ENCODE data around the gene TEAD1.

Gene TEAD1

DNA sequence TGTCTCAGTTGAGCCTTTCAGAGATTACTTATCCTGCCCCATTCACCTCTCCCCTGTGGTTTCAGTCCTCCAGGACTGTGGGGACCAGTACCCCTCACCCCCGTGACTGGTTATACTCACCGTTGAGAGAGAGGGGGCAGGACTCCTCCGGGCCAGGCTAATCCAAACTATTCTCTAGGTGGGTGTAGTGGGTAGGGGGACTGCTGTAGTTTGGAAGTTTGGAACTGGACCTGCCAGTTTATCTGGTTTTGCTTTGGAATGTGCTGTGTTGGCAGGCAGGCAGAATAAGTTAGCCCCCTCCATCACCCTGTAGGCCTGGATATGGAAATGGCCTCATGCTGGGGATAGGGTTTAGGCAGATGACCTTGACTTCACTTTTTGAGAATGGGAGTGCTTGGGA, 13.5 kb downstream of the TEAD1 start:
- no peak for ATAC-seq
- H3K4me3 Mint-ChIP-seq, result no peak overlapping the region
- no peaks in the 10 kb centered on the region for H3K4me1 Mint-ChIP-seq
- peaks cover 32% of the 10 kb centered on the region for H3K27me3 Mint-ChIP-seq
- H3K9me3 Mint-ChIP-seq, result peaks cover 3% of the 10 kb centered on the region
- H3K27ac Mint-ChIP-seq, result no peak overlapping the region
- H3K36me3 Mint-ChIP-seq, result no peaks in the 10 kb centered on the region

DNA sequence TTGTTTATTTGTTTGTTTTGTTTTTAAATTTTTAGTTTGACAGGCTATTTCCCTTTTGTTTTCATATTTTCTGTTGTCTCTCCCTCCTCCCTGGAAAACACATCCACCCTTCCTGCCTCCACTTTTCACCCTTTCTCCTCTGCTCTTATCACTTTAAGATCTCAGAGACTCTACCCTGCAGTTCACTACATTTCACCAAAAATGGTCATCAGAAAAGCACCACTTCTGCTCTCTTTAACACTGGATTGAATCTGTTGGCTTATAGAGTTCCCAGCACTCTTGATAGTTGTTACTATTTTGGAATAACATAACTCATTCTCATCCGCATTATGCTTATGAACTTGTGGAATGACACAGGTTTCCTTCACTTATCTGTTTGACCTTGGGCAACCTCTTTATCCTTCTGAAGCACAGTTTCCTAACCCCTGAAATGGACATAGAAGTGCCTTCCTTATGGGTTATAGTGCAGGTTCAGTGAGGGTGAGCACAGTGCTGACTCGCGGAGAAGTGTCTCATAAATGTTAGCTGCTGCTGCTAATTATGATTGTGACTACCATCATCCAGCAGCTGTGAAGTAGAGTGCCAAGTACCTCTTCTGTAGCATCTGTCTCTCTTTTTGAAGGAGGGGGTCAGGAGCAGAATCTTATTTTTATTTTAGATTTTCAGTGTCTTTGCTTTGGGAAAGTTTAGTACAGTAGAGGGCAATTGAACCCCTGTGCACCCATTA, 15.0 kb downstream of the TEAD1 start:
- H3K4me1 Mint-ChIP-seq, result no peaks in the 10 kb centered on the region
- H3K4me3 Mint-ChIP-seq, result no peak overlapping the region
- H3K27ac Mint-ChIP-seq, result no peak overlapping the region
- peaks cover 29% of the 10 kb centered on the region for H3K27me3 Mint-ChIP-seq
- no peaks in the 10 kb centered on the region for H3K36me3 Mint-ChIP-seq
- no peaks in the 10 kb centered on the region for H3K9me3 Mint-ChIP-seq
- ATAC-seq, result no peak

DNA sequence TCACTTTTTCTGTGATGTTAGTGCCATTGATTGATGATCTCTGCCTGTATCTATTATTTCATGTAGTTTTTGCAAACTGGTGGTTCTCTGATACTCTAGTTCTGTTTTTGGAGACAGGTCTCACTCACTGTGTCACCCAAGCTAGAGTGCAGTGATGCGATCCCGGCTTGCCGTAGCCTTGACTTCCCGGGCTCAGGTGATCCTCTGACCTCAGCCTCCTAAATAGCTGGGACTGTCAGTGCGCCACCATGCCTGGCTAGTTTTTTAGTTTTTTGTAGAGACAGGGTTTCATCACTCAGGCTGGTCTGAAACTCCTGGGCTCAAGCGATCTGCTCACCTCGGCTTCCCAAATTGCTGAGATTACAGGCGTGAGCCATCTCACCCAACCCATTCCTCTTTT, 16.4 kb downstream of the TEAD1 start:
- H3K27ac Mint-ChIP-seq, result no peak overlapping the region
- H3K36me3 Mint-ChIP-seq, result no peaks in the 10 kb centered on the region
- no peaks in the 10 kb centered on the region for H3K9me3 Mint-ChIP-seq
- no peak overlapping the region for H3K4me3 Mint-ChIP-seq
- H3K4me1 Mint-ChIP-seq, result no peaks in the 10 kb centered on the region
- no peak for ATAC-seq
- H3K27me3 Mint-ChIP-seq, result peaks cover 35% of the 10 kb centered on the region

DNA sequence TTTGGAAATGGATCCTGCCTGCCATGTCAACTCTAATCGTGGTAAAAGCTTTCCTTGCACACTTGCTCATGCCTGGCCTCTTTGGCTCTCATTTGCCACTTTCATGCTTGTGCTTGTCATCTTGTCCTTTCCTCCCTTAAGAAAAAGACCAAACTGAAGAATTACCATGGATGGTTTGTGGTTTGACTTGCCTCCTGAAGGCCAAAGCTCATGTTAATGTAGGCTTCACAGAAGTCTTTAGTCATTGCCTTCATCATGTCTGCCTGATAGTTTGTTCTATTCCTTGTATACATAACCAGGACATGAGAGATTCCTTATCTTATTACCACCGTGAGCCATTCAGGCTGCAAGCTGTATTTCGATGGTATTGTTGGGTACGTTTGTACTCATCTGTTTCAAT, 17.3 kb downstream of the TEAD1 start:
- Mint-ChIP-seq H3K27me3 (peaks cover 43% of the 10 kb centered on the region), H3K9me3 (no peaks in the 10 kb centered on the region), H3K27ac (no peak overlapping the region), H3K4me1 (no peaks in the 10 kb centered on the region), H3K4me3 (no peak overlapping the region), H3K36me3 (no peaks in the 10 kb centered on the region)
- no peak for ATAC-seq

DNA sequence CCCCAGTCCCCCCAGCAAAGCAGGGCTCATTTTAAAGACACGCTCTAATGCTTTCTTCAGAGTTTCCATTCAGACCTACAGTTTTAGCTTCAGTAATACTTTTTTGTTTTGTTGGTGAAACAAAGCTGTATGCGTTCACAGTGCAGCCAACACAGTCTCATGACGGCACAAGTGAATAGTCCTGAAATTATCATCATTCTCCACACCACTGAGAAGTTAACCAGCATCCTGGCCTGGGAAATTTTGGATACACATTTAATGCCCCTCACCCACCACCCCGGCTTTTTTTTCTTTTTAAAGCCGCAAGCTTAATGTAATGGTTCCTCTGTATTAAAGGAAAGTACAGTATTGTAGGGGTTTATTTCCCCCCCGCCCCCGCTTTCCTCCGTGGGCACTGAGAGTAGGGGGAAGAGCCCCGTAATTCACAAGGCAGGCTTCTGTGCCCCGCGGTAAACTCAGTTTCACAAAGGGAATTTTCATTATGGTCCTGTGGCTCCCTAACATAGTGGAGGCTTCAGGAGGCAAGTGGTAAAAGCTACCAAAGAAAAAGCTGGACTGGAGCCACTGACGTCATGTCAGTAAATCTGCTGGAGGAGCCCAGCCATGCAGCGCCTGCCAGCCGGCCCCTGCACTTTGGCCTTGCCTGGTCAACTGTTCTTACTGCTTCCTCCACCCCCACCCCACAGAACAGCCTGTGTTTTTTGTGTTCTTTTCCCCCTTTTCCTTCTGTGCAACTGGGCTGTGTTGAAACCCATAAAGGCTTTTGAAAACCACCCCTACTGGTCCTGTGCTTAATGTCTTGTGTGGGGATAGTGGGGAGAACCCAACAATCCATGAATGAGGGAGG, 18.2 kb downstream of the TEAD1 start:
- Mint-ChIP-seq H3K27ac (no peak overlapping the region), H3K36me3 (no peaks in the 10 kb centered on the region), H3K4me1 (no peaks in the 10 kb centered on the region), H3K27me3 (peaks cover 53% of the 10 kb centered on the region), H3K4me3 (no peak overlapping the region), H3K9me3 (no peaks in the 10 kb centered on the region)
- ATAC-seq, result no peak

DNA sequence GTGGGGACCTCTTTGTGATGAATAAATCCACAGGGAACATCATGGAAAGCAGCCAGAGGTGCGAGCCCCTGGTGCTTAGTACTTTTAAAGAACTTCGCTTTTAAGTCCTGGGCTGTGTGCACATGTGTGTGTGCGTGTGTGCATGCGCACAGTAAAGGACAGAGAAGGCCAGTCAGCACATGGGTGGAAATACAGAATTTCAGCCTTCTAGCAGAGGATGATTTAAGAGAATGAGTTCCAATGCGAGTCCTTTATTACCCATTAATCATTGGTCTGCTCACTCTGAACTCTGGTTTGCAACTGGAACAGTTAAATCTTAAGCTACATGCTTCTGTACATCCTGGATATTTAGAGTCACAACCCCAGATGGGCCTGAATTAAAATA, 18.9 kb downstream of the TEAD1 start:
- Mint-ChIP-seq H3K4me3 (no peak overlapping the region), H3K9me3 (no peaks in the 10 kb centered on the region), H3K36me3 (no peaks in the 10 kb centered on the region), H3K27ac (no peak overlapping the region), H3K4me1 (no peaks in the 10 kb centered on the region), H3K27me3 (peaks cover 59% of the 10 kb centered on the region)
- no peak for ATAC-seq

DNA sequence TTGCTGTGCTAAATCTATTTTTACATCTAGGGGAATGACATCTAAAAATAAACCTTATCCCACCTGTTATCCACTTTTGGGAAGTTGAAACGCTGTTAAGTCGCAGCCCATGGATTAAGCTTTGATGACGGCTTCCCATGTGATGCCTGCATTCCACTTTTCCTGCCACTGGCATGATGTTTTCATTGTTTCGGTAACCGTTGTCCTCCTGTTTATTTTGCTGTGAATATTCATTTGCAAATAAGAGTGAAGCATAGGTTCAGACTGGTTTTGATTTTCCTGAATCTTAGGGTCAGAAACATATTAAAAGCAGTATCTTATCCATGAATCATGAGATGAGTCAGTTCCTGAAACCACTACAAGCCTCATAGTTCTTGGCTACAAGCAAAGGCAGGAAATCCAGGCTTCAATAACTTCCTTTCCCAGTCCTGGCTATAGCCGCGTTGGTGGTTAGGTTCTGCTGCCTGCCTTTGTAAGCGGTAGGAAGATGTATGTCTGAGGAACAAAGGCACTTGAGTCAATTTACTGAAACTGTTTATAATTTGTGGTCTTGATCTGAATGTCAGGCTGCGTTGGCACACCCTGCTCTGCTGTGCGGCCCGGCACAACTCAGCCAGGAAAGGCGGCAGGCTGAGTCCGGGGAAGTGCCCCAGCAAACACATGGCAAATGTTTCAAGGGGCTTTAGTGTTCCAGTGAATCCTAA, 19.4 kb downstream of the TEAD1 start:
- Mint-ChIP-seq H3K4me1 (no peaks in the 10 kb centered on the region), H3K9me3 (no peaks in the 10 kb centered on the region), H3K36me3 (no peaks in the 10 kb centered on the region), H3K27ac (no peak overlapping the region), H3K4me3 (no peak overlapping the region), H3K27me3 (peaks cover 61% of the 10 kb centered on the region)
- ATAC-seq, result no peak

DNA sequence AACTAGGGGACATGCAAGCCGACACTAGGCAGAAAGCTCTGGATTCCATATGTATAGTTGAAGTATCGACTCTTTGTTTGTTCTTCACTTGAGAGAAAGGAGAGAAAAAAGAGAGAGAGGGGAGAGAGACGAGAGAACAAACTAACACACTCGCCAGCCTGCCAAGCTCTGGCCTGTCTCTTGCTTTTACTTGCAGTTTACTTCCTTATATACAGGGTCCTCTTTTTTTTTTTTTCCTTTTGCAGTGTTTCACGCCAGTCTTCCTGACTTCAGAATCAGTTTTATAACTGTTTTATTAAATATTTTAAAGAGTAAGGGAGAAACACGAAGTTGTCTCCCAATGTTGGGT, 19.9 kb downstream of the TEAD1 start:
- peaks cover 55% of the 10 kb centered on the region for H3K27me3 Mint-ChIP-seq
- H3K4me3 Mint-ChIP-seq, result no peak overlapping the region
- no peaks in the 10 kb centered on the region for H3K9me3 Mint-ChIP-seq
- H3K4me1 Mint-ChIP-seq, result no peaks in the 10 kb centered on the region
- no peak overlapping the region for H3K27ac Mint-ChIP-seq
- H3K36me3 Mint-ChIP-seq, result no peaks in the 10 kb centered on the region
- no peak for ATAC-seq

DNA sequence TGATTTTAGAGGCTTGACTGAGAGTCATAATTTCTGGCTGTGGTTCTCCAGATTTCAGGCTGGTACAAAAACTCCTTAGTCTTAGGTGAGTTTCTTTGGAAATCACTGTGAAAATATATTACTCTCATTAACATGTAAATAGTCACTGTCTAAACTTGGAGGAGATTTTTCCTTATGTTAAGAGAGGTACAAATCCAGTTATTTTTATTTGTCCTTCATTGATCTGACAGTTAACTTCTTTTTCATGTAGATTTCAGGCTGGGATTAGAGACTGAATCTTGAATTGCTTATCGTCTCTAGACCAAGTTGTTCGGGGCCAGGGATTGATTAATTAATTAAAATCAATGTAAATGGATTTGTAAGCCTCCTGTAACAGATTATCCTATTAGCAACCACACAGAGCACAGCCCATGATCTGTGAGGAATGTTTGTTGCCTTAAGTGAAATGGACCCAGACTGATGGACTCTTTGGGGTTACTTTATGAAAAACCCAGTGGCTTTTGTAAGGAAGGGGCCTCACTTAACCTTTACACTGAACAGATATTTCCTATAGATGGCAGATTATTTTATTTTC, 21.1 kb downstream of the TEAD1 start:
- no peaks in the 10 kb centered on the region for H3K9me3 Mint-ChIP-seq
- ATAC-seq, result no peak
- peaks cover 52% of the 10 kb centered on the region for H3K27me3 Mint-ChIP-seq
- no peaks in the 10 kb centered on the region for H3K36me3 Mint-ChIP-seq
- no peak overlapping the region for H3K4me3 Mint-ChIP-seq
- H3K4me1 Mint-ChIP-seq, result no peaks in the 10 kb centered on the region
- H3K27ac Mint-ChIP-seq, result no peak overlapping the region

DNA sequence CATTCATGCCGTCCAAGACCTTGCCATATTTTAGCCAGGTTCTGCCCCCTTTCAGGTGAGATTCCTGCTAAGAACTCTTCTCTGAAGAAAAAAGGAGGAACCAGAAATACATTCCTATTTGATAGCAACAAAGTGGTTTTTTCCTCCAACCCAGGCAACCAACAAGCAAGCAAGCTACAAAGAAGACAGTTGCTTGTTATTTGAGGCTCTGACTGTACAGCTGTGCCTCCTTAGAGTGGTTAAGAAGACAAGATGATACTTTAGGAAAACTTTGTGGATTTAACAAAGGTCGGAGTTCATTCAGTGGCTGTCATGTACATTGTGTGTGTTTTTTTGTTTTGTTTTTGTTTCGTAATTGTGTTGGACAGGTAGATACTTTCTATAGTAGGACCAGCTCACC, 21.7 kb downstream of the TEAD1 start:
- H3K36me3 Mint-ChIP-seq, result no peaks in the 10 kb centered on the region
- no peaks in the 10 kb centered on the region for H3K9me3 Mint-ChIP-seq
- H3K4me3 Mint-ChIP-seq, result no peak overlapping the region
- no peaks in the 10 kb centered on the region for H3K4me1 Mint-ChIP-seq
- H3K27me3 Mint-ChIP-seq, result peaks cover 52% of the 10 kb centered on the region
- no peak for ATAC-seq
- H3K27ac Mint-ChIP-seq, result no peak overlapping the region

DNA sequence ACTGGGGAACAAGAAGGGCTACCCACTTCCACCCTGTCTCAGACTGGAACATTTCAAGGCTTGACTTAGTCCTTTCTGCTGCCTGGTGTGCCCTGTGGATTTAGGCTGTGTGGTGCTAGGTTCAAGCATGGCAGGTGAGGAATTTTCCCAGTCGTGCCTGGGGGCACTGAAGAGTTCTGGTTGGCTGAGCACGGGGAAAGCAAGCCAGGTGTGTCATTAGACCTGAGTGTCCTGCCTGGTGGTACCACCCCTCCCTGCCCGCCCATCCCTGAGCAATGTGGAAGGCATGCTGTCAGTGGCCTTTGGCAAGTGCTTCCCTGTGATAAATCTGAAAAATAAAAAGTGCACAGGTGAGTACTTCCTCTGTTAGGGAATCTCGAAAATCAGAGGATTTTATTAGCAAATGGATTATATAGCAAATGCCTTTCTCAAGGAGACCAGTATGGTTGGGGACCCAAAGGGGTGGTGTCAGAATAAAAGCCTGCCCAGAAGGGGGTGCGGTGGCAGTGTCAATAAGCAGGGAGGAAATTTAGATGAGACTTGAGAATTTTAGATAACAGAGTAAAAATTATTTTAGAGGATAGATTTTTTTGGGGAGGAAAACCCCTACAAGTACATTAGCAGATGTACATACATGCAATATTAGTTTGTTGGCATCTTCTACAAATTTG, 22.8 kb downstream of the TEAD1 start:
- Mint-ChIP-seq H3K36me3 (no peaks in the 10 kb centered on the region), H3K9me3 (no peaks in the 10 kb centered on the region), H3K27ac (no peak overlapping the region), H3K27me3 (peaks cover 54% of the 10 kb centered on the region), H3K4me3 (no peak overlapping the region), H3K4me1 (no peaks in the 10 kb centered on the region)
- ATAC-seq, result no peak

DNA sequence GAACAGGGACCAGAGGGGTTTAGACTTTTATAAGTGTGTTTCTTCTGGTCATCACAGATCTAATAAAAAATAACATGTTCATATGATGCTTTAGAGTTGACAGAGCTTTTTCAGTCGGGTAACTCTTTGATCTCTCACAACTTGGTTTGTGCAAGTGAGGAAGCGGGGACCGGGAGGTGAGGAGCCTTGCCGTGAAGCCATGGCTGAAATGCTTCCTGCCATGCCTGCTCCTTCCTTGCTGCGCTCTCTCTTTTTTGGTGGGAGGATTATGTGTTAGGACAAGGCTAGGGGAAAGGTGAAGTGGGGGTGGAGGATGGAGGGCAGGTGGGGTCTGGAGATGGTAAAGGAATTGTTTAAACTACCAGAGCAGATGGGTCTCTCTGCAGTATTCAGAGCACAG, 23.8 kb downstream of the TEAD1 start:
- ATAC-seq, result no peak
- Mint-ChIP-seq H3K4me3 (no peak overlapping the region), H3K36me3 (no peaks in the 10 kb centered on the region), H3K27me3 (peaks cover 54% of the 10 kb centered on the region), H3K9me3 (no peaks in the 10 kb centered on the region), H3K4me1 (no peaks in the 10 kb centered on the region), H3K27ac (no peak overlapping the region)

DNA sequence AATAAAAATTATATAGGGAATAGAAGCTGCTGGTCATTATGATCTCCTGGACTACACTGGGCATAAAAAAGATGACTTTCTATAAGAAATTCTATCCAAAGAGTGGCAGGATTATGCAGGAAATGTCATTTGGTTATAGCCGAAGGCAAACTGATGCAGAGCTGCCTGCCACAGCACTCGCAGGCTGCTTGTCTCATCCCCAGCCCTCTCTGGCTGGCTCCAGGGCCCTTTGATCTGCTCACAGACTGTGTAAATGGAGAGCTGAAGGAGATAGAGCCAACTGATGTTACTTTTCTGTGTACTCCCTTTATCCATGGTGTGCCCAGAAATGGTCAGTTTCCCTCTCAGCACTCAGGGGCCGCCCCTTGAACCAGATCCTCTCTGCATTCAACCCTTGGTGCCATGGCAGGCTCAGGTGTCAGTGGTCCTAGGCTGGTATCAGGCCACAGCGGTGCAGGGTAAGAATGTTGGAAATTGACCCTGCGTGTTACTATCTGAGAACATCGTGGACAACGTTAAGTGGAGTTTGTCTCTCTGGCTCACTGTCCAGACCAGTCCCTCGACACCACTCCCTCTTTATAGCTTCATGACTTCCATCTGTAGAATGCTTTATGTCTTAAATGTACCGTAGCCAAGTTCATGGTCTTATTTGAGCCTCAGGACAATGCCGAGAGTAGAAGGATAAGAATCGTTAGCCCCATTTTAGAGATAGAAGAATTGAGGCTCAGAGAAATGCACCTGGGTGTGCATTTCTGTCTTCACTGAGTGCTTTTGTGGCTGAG, 27.8 kb downstream of the TEAD1 start:
- Mint-ChIP-seq H3K9me3 (no peaks in the 10 kb centered on the region), H3K27me3 (peaks cover 27% of the 10 kb centered on the region), H3K4me3 (no peak overlapping the region), H3K36me3 (no peaks in the 10 kb centered on the region), H3K4me1 (no peaks in the 10 kb centered on the region), H3K27ac (no peak overlapping the region)
- ATAC-seq, result no peak

DNA sequence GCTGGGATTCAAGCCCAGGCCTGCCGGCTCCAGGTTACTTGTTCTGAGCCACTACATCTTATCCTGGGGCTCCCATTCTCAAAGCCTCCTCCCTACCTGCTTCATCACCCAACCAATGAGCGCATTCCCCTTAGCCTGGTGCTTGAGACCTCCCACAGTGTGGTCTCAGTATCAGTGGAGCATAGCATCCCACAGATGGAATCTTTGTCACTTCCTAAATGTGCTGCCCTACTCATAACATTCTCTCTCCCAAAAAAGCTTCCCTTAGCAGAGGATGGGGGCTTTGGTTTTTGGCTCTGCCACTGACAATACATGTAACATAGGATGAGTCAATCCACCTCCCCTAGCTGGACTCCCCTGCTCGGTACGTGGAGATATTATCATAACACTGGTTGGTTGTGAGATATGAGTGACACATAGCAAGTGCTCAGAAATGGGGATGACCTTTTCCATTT, 28.8 kb downstream of the TEAD1 start:
- Mint-ChIP-seq H3K4me3 (no peak overlapping the region), H3K36me3 (no peaks in the 10 kb centered on the region), H3K4me1 (no peaks in the 10 kb centered on the region), H3K27ac (no peak overlapping the region), H3K9me3 (no peaks in the 10 kb centered on the region), H3K27me3 (peaks cover 17% of the 10 kb centered on the region)
- ATAC-seq, result no peak
